ENCODE results near the gene TBXA2R.

Gene TBXA2R

DNA sequence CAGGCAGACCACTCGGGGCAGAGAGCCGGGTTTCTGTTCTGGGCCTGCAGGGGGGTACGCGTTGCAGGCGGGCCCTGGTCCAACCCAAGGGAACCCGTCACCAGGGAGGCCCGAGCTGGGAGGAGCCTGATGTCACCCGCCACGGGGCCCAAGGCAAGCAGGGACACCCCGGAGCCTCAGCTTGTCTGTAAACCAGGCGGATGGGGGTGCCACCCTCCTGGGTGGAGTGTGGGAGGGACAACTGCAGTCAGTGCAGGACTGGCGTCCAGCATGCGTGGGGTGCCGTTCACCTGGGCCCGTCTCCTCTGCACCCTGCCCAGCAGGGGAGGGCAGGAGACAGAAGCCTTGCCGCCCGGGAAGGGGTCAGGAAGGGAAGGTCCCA lies 12.9 kb upstream of the TBXA2R start:
- DNase-seq (ENCODE audit: low read depth), result no peak

DNA sequence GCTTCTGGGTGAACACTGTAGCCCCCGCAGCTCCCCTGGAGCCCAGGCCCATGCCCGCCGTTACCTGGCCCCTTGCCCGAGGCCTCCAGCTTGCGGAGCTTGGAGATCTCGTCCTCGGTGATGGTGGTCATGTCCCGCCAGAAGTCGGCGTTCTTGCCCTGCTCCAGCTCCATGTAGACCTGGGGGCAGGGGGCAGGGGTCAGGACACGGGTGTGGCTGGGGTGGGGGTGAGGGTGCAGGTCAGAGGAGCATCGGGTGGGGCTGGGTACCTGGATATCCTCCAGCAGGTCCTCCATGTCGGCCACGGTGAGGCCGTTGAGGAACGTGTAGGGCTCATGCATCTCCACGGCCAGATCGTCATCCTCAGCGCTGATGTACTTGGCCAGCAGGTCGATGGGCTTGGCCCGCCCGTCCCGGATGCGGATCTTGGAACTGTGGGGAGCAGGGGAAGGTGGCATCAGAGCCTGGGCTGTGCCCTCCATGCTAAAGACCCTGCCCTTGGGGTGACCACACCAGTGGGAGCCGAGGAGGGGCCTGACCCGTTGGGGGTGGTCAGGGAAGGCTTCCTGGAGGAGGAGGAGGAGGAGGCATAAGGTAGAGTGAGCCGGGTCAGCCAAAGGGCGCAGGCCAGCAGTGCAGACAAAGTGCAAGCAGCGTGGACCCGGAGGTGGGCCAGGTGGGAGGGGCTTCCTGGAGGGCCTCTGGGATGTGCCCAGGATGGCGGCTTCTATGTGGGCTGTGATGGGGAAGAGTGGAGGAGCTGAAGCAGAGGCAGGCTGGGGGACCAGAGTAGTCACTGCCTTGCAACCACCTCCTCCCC lies 12.3 kb upstream of the TBXA2R start:
- no peak for DNase-seq (ENCODE audit: low read depth)

DNA sequence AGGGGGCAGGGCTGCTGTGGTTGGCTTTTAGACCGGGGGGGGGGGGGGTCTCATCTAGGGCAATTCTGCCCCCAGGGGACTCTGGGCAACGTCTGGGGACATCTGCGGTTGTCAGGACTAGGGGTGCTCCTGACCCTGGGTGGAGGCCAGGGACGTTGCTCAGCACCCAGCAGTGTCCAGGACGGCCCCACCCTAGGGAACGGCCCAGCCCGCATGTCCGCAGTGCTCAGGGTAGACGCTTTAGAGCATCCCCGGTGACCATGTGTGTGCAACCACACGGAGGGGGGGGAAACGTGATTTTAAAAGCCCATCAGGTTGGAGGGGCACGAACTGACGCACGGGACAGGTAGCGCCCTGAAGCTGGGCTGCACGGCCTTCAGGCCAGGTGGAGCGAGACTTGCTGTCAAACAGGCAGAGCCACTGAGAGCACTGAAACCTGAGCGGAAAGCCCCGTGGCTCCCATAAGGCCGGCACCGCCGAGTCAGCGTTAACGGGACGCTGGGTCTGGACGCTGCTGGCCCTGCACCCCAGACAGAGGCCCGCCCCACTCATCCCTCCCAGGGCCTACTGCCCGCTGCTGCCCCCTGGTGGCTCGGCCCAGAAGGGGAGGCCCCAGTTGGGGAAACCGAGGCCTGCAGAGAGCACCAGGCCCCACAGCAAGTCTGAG lies 11.6 kb upstream of the TBXA2R start:
- no peak for DNase-seq (ENCODE audit: low read depth)

DNA sequence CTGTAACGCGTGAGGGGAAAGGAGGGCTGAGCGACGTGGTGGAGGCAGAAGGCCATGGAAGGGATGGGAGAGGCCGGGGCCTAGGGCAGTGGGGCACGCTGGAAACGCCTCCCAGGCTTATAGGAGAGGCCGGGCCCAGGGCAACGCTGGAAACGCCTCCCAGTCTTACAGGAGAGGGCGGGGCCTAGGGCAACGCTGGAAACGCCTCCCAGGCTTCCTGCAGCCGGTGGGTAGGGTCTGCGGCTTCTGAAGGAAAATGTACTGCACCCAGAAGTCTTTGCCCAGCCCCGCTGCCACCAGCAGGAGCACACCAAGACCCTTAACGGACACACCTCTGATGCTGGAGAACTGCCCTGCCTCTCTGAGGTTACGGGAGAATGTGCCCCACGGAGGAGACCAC lies 10.8 kb upstream of the TBXA2R start:
- DNase-seq (ENCODE audit: low read depth), result no peak

DNA sequence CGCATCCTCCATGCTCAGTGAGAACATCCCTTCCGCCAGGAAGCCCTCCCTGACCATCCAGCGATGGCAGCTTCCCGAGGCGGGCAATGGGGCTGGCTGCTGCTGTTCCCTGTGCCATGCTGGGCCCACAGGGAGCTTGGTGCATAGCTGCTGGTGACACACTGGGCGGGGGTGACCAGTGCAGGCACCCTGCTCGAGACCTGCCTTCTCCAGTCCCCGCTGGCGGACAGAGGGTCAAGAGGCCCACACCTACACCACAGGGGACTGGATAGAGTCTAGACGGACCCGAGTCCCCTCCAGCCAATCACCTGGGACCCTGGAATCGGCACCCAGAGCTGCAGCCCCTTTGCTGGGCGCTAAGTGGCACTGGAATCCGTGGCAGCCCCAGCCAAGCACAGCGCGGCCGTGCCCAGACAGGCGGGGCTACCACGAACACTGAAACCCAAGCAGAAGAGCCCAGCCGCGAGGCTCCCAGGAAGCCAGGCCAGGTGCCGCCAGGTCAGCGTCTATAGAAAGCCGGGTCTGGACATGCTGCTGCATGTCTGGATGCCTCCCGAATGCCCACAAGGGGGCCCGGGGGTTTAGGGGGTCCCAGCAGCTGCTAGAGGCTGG lies 9.0 kb upstream of the TBXA2R start:
- no peak for DNase-seq (ENCODE audit: low read depth)

DNA sequence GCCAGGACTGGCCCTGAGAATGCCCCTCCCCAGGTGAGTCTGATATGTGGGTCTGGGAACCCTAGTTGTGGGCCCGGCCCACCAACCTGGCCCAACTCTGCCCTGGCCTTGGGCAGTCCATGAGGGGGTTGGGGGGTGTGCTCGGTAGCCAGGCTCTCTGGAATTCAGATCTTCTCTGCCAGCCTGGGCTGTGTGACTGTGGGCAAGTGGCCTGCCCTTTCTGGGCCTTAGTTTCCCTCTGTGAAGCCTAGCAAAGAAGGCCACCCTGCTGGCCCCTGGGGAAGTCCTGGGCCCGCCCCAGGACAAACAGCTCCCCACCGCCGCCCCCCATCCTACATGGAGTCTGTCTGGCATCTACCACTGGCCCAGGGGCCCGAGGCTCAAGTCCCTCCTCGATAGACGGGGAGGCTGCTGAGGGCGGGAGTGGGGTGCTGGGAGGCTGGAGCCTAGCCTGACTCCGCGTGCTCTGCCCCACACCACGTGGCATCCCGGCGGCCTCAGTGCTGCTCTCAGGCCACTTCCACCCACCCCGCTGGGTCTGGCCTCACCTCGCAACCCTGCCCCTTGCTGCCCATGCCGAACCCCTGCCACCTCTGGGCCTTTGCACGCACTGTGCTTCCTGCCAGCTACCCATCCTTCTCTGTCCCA lies 8.3 kb upstream of the TBXA2R start:
- no peak for DNase-seq (ENCODE audit: low read depth)

DNA sequence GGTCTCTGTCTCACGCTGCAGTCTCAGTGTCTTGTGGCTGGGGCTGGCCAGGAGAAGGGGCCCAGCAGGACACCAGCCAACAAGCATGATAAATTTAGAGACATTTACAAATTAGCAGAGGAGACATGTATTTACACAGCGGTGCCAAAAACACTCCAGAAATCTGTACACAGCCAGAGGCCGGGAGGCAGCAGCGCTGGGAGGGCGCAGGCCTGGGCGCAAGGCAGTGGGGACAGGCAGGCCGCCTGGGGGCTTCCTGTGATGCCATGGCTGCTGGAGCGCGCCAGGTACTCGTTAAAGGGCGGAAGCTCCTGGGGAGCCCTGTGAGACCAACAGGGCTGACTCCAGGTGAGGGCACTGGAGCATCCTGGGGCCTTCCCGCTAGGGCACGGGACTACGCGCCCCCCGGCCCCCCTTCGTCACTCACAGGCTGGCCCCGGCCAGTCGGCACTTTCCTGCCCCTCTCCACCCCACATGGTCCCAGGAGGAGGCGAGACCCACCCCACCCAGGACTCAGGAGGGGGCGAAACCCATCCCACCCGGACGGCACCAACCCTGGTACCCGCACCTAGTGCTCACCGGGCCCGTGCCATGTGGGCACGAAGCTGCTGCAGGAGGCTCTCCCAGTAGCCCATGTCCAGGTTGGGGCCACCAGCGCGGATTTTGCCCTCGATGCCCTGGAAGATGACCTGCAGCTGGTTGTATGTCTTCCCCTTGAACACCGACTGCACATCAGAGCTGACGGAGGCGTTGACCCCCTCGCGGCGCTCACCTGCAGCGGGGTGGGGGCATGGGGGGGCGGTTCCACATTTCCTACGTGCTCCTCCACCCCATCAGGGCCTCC lies 7.4 kb upstream of the TBXA2R start:
- no peak for DNase-seq (ENCODE audit: low read depth)

DNA sequence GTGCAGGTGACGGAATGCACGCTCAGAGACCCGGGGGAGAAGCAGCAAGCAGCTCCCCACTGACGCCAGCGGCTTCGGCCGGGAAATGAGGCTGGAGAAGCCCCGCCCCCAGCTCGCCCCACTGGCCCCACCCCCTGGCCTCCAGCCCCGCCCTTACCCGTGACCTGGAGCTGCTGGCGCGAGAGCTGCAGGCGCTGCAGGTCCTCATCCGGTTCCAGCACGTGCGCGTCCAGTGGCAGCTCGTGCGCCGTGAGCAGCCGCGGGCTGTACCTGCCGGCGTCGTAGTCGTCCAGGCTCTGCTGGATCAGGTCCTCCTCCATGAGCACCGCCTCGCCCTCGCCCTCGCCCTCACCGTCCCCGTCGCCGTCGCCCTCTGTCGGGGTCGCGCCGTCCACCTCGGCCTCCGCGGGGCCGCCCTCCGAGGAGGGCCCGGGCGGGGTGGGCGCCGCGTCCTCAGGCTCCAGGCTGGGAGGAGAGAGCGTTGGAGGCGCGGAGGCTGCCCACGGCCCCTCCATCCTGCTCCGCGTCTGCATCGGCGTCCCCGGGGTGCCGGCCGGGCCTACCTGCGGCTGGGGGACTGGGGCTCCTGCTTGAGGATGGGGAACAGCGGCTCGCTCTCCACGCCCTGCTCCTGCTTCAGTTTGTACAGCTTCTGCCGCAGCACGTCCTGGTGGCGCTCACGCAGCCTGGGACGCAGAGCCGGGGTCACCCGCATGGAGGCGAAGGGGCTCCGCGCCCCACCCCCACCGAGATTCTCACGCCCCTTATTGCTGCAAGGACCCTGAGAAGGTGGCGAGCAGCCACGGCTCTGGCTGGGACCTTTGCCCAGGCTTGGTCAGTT lies 6.4 kb upstream of the TBXA2R start:
- no peak for DNase-seq (ENCODE audit: low read depth)

DNA sequence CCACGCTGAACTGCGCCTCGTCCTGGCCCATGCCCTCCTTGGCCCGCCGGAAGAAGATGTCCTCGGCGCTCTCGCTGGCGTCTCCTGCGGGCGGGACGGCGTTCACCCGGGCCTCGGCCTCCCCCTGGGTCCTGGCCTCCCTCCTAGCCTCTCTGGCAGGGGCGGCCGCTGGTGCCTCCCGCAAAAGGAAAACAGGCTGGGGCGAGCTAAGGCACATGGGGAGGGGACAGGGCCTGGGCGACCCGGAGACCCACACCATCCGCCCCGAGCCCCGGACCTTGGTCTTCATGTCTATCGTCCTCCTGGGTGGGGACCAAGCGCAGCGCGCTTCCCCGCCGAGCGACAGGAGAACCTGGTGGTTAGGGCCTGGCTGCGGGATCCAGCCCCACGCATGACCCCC lies 5.7 kb upstream of the TBXA2R start:
- no peak for DNase-seq (ENCODE audit: low read depth)

DNA sequence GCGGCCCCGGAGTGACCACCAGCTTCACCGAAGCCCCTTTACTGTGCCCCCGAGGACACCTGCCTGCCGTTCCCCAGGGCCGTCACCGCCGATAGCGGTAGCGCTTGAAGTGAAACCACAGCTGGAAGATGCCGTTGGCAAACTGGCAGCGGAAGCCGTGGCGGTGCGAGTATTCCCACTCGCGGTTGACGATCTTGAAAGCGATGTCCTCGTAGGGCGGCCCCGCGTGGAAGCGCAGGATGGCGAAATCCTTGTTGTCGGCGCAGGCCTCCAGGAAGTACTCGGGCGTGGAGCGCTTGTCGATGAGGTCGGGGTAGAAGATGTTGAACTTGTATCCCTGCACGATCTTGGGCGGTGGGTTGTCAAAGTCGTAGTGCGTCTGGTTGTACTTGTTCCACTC lies 5.2 kb upstream of the TBXA2R start:
- no peak for DNase-seq (ENCODE audit: low read depth)

DNA sequence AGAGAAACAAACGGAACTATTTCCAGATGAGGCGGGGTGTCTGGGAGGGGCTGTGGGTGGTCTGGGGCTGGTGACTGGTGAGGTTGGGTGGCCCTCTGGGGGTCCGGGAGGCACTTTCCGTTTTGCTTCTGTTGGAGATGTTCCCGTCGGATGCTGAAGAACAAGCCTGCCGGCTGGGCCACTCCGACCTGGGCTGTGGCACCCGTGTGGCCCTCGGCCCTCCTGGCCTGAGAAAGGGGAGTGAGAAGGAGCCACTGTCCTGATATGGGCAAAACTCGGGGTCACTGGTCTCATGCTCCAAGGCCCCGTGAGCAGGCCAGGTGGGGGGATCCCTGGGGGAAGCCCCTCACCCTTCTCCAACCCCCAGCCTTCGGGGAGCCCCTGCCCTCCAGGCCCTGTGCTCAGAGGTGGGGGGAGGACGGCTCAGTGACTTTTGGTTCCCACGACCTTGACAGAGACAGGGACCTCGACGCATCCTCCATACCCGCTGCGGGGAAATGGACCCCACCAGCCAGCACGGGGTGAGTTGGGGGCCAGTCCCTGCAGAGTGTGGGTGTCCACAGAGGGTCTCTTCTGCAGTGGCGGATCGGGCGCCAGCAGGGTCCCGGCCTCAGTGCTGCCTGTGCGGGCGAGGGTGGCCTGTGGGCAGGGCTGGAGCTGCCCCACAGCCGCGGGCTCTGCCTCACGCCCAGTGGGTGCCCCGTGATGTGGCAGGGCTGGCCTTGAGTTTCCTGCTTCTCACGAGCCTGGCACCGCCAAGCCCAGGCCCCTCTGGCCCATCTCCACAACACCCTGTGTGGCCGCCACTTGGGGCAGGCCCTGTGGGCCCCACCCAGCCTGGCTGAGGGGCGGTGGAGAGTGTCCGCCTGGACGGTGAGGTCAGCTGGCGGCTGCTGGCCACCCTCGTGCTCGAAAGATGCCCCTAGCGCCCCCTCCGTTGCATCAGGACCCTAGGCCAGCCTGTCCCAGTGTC lies 4.4 kb upstream of the TBXA2R start:
- no peak for DNase-seq (ENCODE audit: low read depth)

DNA sequence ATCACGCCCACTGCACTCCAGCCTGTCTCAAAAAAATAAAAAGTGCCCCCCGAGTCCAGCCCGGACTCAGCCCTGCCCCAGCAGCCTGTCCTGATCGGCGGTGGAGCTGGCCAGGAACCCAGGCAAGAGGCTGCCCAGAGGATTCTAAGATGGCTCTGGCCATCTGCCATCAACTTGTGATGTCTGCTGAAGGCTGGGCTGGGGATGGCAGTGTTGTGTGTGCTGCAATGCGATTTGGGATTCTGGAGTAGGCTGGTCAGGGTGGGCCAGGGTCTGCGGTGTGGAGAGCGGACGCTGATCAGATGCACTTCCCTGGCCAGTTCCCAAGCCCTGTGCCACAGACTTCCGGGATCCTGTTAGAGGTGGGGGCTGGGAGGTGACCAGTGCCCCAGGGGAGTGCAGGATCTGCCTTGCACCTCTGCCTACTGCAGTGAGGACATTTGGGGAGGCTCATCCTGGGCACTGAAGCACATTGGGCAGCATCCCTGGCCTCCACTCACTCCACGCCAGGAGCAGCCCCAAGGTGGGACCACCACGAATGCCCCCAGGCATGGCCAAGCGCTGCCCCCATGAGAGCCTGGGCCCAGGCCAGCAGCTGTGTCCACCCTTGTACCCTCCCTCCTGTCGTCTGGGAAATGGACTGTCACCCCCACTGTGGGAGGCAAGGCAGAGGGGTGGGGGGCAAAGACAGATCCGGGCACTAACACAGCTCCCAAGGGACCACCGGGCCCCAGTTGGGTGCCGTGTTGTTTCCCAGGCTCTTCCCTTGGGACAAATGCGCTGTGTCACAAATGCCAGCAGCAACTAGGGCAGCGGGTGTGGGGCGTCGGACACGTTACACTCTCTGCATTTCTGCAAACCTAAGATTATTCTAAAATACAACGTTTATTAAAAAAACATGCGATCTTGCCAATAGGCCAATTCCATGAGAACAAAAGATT lies 3.4 kb upstream of the TBXA2R start:
- no peak for DNase-seq (ENCODE audit: low read depth)

DNA sequence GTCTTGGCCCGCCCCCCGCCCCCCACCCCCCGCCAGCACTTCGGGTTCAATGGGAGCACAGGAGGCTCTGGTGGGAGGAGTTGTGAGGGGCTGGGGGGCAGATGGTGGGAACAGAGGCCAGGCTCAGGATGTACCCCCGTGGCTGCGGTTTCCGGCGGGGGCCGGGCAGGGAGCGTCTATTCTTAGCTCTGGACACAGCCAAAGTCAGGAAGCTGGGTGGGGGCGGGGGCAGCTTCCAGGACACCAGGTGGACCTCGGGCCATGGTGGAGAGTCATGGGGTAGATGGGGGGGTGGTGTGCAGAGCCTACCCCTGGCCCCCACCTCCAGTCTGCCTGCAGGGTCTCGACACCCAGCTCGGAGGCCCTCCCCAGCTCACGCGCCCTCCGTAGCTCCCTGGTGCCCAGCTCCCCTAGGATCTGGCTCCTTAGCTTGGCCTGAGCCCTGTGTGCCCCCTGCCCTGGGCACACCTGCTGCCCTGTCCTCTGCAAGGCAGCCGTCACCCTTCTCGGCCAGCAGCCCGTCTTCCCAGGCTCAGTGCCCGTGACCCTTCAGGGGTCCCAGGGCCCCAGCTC lies 2.2 kb upstream of the TBXA2R start:
- no peak for DNase-seq (ENCODE audit: low read depth)

DNA sequence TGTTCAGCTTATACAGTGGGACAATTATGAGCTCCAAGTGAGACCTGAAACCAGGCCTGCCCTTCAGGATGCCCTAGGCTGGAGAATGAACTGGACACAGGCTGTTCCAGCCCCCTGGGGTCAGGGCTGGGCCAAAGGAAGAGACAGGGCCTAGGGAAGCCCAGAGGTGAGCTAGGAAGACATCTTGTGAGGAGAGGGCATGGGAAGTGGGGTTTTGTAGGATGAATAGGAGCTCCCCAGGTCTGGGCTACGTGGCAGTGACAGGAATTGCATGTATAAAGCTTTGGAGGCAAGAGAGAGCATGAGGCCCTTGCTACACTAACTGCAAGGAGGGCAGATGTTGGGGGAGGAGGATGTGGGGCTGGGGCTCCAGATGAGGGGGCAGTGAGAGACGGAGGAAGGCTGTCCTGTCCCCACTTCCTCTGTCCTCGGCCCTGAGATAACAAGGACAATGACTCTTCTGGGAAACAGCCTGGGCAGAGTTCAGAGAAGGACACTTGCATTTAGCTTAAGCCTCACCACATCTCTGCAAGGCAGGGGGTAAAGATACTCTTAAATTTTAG lies 1.5 kb upstream of the TBXA2R start:
- DNase-seq (ENCODE audit: low read depth), result no peak

DNA sequence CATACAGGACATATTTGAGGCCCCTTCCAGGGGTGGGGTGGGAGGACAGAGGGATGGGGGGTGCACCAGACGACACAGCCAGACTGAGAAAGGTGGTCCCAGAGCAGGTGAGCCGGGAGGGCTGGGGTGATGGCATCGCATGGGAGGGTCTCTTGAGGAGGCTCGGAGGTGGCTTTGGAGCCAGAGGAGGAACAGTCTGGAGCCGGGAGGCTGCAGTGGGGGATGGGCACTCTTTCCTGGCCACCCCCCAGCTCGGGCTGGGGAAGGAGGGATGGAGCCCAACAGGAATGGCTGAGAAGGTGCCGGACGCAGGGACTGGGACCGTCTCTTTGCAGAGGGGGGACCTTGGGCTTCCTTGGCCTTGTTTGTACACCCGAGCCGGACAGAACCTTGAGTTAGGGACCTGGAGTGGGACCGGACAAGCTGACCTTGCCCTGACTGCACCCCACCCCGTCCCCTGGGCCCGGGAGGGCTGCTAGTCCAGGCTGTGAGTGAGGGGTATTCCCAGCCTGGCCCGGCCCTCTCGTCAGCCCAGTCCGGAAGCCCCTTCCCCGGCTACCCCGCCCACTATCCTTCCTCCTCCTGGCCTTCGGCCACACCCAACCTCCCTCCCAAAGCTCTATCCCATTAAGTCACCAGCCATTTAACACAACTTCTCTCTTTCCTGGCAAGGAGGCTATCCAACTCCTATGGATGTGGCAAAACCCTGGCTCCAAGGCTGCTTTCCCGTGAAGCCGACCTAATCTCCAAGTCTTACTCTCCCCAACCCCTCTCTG lies 816 bp upstream of the TBXA2R start:
- DNase-seq (ENCODE audit: low read depth), result no peak

DNA sequence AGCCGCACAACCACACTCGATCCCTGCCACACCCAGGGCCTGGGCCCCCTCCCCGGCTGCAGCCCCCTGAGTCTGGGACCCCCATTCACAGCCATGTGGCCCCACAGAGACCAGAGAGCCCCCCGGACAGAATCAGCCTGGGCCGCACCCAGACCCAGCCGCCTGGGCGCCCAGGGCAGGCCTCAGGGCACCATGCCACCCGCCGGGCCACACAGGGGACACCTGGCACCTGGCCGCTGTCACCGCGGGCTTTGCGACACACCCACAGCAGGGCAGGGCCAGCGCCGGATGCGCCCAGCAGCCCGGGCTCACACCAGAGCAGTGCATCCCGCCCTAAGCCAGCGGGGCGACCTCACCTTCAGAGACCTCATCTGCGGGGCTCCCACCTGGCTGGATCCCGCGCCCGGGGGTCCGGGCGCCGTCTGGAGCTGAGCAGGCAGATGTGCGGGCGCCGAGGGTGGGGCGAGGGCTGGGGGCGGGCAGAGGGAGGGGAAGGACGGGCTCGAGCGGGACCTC lies 443 bp downstream of the TBXA2R start:
- DNase-seq (ENCODE audit: low read depth), result no peak

DNA sequence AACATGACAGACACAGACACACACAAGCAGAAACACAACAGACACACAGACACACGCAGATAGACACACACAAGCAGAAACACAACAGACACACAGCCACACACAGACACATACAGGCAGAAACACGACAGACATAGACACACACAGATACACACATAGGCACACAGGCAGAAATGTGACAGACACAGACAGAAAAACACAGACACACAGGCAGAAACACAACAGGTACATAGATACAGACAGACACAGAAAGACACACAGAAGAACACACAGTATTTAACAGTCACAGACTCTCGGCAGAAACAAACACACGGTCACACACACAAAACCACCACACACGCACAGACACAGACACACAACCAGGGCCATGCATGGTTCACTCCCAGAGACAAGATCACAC lies 905 bp downstream of the TBXA2R start:
- DNase-seq (ENCODE audit: low read depth), result no peak
